DMS53 (cell line): ENCODE measurements around the gene CAV3.
A peak's percentile ranks its signal among the peaks of the same experiment; 100 is the strongest.

ENCODE experiments used
- DNase-seq: peaks from one replicate; lab custom pipeline; 2025; lab: John Stamatoyannopoulos, UW

CAV3 gene

DNA sequence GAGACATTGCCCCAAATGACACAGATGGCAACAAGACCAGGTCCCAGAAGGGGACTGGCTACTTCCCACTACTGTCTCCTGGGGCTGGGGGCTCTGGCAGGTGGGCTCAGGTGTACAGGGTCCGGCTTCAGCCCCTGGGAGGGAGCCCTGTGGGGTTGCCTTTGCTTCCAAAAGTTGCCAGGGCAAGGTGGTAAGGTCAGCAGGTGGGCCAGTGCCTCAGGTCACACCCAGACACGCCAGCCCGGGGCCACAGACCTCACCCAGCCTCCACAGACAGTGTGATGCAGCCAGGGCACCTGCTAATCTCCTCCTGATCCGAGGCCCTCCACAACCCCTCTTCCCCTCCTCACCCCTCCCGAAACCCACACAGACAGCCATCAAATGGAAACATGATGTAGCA, 28.3 kb downstream of the CAV3 start:
- no peak for DNase-seq

DNA sequence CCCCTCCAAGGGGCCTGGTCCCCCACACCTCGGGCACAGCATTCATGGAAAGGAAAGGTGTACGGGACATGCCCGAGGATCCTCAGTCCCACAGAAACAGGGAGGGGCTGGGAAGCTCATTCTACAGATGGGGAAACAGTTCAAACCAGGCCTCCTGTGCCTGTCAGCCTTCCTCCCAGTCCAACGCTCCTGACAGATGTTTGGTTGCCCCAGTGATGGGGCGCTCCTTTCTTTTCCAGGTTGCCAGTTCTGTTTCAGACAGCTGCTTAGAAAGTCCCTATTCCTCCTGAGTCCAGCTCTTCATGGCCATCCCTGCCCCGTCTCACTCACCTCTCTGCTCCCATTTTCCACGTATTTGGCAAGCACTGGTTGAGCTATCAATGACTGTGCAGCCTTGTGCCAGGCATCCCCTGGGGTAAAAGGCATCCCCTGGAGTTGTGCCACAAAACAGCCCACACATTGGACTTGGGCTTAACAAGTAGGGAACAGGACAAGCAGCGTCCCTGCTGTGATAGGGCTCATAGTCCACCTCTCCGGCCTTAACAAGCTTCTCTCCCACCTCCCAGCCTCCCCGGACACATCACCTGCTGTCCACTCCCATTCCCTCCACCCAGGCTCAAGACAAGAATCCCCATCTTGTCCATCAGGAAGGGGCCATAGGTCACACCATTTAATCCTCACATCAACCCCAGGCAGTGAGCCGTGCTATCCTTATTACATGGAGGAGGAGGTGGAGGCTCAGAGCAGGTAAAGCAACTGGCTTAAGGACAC, 29.2 kb downstream of the CAV3 start:
- no peak for DNase-seq

GRCh38 chr3:8764528-8764927, 30.9 kb downstream of the CAV3 start:
- no peak for DNase-seq

- no peak for DNase-seq
Measured at GRCh38 chr3:8765528-8765927, 31.9 kb downstream of the CAV3 start.

DNA sequence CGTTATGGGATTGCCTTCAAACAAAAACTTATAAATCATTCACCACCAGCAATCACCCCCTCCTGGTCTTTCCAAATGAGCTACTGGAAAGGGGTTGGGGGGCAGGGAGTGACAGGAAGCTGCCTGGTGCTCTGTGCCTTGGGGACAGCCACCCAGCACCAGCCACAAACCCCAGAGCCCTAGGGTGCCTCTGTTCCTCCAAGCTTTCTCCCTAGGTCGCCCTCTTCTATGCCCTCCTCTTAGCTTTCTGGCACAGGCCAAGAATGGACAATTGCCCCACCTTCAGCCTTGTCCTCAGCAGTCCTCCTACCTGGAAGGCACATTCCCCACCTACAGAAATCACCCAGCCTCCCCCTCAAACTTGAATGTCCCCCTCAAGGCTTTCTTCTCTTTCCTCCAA, 32.5 kb downstream of the CAV3 start:
- DNase-seq = no peak

DNA sequence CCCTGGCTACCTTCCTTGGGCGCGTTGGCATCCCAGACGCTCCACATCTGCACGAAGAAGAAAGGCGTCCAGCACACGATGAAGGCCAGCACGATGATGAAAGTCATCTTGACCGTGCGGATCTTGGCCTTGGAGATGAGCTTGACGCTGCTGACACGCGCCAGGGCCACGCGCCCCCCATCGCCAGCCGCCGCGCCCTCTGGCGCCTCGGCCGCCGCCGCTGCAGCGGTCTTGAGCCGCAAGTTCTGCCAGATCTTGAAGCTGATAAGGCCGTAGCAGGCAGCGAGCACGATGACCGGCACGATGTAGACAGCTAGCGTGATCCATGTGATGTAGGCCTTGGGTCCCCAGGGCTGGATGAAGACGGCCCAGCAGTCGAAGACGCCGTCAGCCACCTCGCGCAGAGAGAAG, 33.7 kb downstream of the CAV3 start:
- DNase-seq = no peak

DNA sequence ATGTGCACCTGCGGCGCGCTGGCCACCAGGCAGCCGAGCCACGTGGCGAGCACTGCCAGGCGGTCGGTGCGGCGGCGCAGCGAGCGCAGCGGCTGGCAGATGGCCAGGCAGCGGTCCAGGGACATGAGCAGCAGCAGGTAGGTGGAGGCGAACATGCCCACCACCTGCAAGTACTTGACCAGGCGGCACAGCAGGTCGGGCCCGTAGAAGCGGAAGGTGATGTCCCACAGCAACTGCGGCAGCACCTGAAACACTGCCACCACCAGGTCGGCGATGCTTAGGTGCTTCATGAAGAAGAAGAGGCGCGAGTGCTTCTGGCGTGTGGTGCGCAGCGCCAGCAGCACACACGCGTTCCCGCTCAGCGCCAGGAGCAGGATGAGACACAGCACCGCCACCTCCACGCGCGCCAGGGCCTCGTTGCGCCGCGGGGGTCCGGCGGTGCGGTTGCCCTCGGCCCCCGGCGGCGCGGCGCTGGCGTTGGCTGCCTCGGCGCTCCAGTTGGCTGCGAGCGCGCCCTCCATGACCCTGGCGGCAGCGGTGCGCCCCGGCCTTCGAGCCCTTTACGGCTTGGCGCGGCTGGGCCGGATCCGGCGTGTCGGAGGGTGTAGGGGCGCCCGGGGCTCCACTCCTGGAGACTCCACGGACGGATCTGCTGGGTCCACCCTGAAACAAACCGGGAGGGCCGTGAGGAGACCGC, 34.2 kb downstream of the CAV3 start:
- DNase-seq = peak; percentile 84

- DNase-seq = peak; percentile 46
Measured at GRCh38 chr3:8768364-8769087, 34.9 kb downstream of the CAV3 start.

- DNase-seq = peak; percentile 68
Measured at GRCh38 chr3:8769088-8769822, 35.7 kb downstream of the CAV3 start, which contains the start of gene OXTR. Gene OXTR (minus strand): TSS chr3:8769613. CDS start chr3:8768187, 1,426 bp downstream.

GRCh38 chr3:8773941-8774542, 40.4 kb downstream of the CAV3 start:
- DNase-seq = no peak

DNA sequence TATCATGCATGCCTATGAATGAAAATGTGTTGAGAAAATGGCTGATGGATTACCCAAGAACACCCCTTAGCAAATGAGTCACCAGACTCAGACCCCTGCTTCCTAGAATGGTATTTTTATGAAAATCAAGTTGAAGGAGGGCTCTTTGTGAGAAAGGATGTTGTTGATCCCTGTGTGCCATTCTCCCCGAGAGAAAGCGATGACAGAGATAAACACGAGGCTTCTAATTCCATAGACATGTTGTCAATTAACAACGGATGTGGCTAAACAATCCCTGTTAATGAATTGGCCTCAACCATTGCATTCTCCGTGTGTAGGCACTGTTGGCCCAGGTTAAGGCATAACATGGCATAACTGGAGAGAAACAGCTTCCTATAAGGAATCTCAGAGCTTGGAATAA, 41.6 kb downstream of the CAV3 start:
- DNase-seq = no peak

DNA sequence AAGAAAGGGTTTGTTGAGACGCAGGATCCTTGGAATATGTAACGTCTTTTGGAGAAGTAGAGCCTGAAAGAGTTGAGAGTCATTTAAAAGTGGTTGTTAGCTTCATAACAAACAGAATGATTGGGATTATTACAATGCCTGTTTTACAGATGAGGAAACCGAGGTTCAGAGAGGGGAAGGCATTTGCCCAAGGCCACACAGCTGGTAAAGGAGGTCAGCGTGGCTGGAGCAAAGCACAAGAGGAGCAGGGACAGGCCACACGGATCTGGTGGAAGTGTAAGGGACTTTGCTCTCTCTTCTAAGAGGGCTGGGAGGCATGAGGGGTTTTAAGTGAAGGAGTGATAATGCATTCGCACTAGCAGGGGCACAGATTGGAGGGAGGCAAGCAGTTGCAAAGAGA, 42.0 kb downstream of the CAV3 start:
- DNase-seq = no peak

- no peak for DNase-seq
Measured at GRCh38 chr3:8776406-8776805, 42.8 kb downstream of the CAV3 start.

DNA sequence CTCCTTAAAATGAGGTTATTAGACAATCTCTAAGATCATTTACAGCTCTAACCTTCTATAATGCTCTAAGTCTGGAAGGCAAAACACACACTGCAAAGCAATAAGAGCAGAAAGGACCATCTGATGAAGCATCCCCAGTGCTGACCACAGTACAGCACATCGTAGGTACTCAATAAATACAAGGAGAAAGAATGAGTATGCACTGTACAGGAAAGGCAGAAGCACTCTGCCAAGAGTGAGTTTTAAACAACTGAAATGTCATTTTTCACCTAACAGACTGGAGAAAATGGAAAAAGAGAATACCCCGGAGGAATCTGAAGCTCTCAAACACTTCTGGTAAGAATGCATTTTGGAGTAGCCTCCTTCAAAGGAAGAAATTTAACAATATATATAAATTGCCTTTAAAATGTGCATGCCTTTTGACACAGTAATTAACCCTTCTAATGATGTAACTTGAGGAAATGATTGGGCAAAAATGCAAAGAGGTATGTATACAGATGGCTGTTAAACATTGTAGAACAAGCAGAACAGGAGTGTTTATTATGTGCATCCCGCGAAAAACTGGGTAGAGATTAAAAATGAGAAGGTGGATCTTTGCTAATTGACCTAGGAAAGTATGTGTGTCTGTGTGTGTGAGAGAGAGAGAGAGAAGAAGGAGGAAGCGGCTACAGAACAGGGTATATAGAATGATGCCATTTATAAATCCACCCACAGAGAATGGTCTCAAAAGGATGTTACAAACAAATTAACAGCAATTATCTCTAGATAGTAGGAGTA, 43.8 kb downstream of the CAV3 start:
- no peak for DNase-seq

DNA sequence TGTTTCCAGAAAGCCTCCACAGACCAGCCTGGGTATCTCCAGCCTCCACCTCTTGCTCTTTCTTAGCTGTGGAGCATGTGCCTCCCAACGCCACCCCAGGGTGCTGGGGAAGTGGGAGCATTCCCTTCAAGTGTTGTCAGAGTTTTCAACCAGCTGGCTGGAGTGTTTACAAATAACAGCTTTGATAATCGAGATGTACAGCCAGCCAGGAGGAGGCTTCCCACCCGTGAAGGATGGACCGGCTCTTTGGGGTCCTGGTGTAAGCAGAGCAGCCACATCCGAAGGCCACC, 44.3 kb downstream of the CAV3 start:
- DNase-seq = no peak

- no peak for DNase-seq
Measured at GRCh38 chr3:8778475-8778874, 44.9 kb downstream of the CAV3 start.

DNA sequence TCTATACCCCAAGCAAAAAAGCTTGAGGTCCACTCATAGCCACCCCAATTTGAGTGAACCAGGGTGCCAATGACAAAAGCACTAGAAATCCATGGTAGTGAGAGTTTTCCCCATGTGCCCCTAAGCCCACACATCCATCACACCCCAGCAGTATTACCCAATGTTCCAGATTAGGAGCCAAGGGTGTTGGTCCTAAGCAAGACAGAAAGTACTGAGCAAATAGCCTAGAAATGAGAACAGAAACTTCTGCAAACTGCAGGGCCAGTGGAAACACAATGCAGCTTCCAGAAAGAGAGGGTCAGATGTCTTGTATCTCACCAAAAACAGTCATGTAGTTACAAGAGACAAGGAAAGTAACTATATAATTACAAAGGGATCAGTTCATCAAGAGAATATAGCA, 46.7 kb downstream of the CAV3 start:
- no peak for DNase-seq

GRCh38 chr3:8784676-8785435, 51.3 kb downstream of the CAV3 start:
- no peak for DNase-seq

- no peak for DNase-seq
Measured at GRCh38 chr3:8790529-8790928, 56.9 kb downstream of the CAV3 start.

DNA sequence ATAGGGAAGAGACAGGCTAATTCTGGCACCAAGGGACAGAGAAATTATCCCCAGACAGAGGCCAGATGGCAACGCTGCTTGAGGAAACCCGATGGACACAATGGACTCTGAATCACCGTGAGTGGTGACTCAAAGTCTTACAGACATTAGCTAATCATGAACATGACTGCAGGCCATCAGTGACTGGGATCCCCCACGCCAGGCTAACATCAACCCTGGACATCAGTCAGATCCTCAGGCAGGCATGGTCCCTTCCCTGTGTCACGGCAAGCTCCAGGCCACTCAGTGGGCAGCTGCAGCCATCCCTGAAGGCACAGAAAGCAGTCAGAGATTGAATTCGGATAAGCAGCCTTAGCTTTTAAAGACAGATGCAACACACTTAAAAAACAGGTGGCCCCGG, 59.6 kb downstream of the CAV3 start:
- no peak for DNase-seq

DNA sequence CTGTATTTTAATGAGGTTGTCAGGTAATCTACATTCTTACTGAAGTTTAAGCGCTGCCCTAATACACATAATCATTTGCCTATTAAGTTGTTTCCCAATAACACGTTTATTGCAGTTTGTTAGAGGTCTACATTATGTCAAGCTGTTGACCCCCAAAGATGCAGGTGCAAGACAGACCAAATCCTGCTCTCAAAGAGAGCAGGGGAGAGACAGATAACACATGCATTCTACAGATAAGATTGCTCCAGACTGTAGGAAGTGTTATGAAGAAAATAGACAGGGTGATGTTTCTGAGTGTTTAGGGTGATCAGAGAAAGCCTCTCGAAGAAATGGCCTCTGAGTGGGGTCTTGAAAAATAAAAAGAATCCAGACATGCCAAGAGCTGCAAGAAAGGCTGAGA, 60.6 kb downstream of the CAV3 start:
- no peak for DNase-seq
